Left ventricle myocardium superior (tissue), 1 donor: ENCODE results near the gene SNUPN. TPM values are rescaled to one million over a fixed set of nuclear protein-coding genes. Genes with fewer than 3 reads are reported as not detected.

ENCODE experiments used
- ATAC-seq: fragments of 200-7000 bp; cut with Tn5 transposase; one replicate; pipeline ENCODE4 v1.9.1; 2020; ENCODE audit warnings: mild to moderate bottlenecking, moderate library complexity
- DNase-seq: peaks from one replicate; pipeline ENCODE4 v3.0.0-alpha.2; 2020
- intact Hi-C: fragments of 100-400 bp; cut with micrococcal nuclease; formaldehyde crosslinking; loops from one replicate; pipeline ENCODE4 v1.11.0; 2022
- total RNA-seq: library from RNA; stranded (reverse); fragmentation: NEBNext Ultra II Directional; extraction: Animal tissue kit (Norgen Biotek cat#: 25700); gene quantifications from one replicate; pipeline ENCODE4 v1.2.1, GENCODE V29; 2021
- donor health status: DM: no; HTN: yes; CAD: no; lungs with severe emphysema.

The SNUPN gene
- total RNA-seq, 1 donor from 2014 or later: 18.1 TPM

DNA sequence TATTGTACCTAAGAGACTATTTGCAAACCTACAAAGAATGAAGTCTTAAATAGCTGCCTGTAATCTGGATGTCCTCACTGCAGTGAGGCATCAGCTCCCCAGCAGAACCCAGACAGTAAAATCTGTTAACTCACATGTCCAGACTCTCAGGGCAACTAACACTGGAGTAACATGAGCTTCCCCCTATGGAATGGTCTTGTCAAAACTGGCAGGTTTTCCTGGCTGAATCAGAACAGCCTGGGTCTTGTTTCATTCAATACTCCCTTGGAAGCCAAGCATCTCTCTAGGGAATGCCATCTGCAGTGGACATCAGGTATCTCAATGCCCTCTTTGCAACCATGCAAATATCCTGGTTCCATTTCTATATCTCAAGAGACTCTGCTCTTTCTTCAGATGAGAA is 70.8 kb downstream of the SNUPN start:
- no peak for DNase-seq
- intact Hi-C loops: no loop called here
- ATAC-seq: peak; percentile 53

DNA sequence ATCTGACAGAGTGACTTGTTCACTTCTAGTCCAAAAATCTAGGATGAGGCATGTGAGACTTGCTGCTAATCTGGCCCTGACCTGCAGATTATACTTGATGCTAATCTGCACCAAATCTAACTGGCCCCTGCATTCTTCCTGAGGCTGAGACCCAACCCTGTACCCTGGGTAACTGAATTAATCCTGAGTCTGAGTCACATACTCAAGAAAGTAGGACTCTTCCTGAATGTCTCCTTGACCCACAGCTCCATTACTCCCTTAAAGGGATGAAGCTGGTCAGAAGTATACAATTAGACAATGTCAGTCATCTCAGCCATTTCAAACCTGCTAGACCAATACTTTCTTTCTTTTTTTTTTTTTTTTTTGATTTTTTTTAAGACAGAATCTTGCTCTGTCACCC is 71.9 kb downstream of the SNUPN start:
- DNase-seq: no peak
- ATAC-seq: no peak
- intact Hi-C loops: no loop called here

- intact Hi-C loops: no loop called here
- no peak for ATAC-seq
These were observed 74.4 kb downstream of the SNUPN start for GRCh38 chr15:75551091-75551490.

More at GRCh38 chr15:75551091-75551490, 74.4 kb downstream of the SNUPN start:
- no peak for DNase-seq

Other genes starting within 250 kb of the SNUPN start
- gene SIN3A, start 174.0 kb downstream of the SNUPN start, total RNA-seq: 28.3 TPM
- gene PTPN9, start 46.4 kb downstream of the SNUPN start, total RNA-seq: 6.6 TPM
- gene IMP3, start 14.5 kb upstream of the SNUPN start, total RNA-seq: 45.3 TPM
- gene SNX33, start 22.2 kb upstream of the SNUPN start, total RNA-seq: 12.0 TPM
- 5.2 TPM for gene CSPG4, start 87.1 kb upstream of the SNUPN start, total RNA-seq
- 21.2 TPM for gene UBE2Q2, start 217.7 kb upstream of the SNUPN start, total RNA-seq